ENCODE results near the gene B4GALNT1. TPM values are rescaled to one million over a fixed set of nuclear protein-coding genes. Genes with fewer than 3 reads are reported as not detected.

Gene B4GALNT1
- total RNA-seq, 4 donors from 2014 or later = 0.18 to 0.56 (median 0.23) TPM

DNA sequence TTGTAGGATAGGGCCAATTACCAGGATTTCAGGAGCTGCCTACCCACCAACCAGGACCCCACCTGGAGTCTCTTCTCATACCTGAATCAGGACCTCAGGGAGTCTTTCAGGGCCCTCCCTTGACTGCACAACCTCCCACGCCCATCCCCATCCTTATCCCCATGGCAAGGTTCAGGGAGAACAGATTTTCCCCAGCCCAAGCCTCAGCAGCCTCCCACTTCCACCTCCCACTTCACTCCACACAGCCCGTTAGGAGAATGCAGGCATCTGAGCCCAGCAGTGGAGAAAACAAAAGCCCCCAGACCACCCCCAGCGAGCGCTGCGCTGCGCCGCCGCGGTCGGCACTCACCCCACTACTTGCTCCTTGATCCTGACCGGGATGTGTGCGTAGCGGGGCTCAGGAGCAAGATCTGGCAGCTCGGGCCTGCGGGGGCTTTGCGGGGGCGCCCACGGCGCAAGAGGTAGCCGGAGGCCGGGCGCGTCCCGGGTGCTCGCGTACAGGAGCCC lies 1.4 kb downstream of the B4GALNT1 start:
- intact Hi-C loops (cut with DNase I) = no loop called here
- TF ChIP-seq, protein P1, sequence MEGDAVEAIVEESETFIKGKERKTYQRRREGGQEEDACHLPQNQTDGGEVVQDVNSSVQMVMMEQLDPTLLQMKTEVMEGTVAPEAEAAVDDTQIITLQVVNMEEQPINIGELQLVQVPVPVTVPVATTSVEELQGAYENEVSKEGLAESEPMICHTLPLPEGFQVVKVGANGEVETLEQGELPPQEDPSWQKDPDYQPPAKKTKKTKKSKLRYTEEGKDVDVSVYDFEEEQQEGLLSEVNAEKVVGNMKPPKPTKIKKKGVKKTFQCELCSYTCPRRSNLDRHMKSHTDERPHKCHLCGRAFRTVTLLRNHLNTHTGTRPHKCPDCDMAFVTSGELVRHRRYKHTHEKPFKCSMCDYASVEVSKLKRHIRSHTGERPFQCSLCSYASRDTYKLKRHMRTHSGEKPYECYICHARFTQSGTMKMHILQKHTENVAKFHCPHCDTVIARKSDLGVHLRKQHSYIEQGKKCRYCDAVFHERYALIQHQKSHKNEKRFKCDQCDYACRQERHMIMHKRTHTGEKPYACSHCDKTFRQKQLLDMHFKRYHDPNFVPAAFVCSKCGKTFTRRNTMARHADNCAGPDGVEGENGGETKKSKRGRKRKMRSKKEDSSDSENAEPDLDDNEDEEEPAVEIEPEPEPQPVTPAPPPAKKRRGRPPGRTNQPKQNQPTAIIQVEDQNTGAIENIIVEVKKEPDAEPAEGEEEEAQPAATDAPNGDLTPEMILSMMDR (IDR thresholded peaks at IDR 0.05) = no peak
- no peak for TF ChIP-seq POLR2A (IDR thresholded peaks at IDR 0.05)
- Histone ChIP-seq H3K4me3 (peak overlapping the region in 3 of 4 donors; percentile 49 to 70 (median 55)), H3K9me3 (no peaks in the 10 kb centered on the region), H3K36me3 (no peaks in the 10 kb centered on the region), H3K27me3 (peaks cover 12 to 93% (median 25%) of the 10 kb centered on the region in 4 donors), H3K4me1 (peaks cover 17 to 33% (median 19%) of the 10 kb centered on the region in 3 donors), H3K27ac (peak overlapping the region in 1 of 4 donors; percentile 28)
- no peak for DNase-seq
- WGBS, 2 donors = 60% methylated on average over 1 of the region's 26 CpGs; no CpG with 5 or more reads in 1 of the 2 donors

DNA sequence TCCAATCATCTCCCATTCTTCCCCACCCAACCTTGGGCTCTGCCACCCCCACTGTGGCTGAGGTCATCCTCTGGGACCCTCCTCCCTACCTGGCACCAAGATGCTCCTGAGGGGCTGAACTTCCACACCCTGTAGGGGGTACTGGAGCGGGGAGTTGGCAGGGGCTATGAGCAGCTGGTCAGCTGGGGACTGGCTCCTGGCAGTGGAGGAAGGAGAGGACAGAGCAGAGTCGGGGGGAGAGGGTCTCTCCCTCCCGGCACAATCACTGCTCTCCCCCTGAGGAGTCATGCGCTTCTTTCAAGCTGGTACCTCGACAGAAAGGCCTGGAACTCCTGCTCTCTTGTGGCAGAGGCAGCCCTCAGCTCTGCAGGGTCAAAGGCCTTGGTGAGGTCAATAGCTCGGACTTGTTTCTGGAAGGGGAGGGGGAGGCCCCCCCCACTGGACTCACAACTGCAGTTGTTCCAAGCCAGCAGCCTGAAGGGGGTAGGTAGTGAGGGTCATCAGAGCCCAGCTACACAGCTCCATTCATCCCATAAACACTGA lies 2.0 kb downstream of the B4GALNT1 start:
- 63 to 100% methylated on average over 1 to 3 of the region's 6 CpGs for WGBS, 2 donors
- H3K9me3 ChIP-seq = no peaks in the 10 kb centered on the region
- no peak overlapping the region for H3K27ac ChIP-seq
- no peak overlapping the region for H3K4me3 ChIP-seq
- DNase-seq = no peak
- H3K36me3 ChIP-seq = no peaks in the 10 kb centered on the region
- TF ChIP-seq POLR2A (IDR thresholded peaks at IDR 0.05) = no peak
- TF ChIP-seq, protein P1 (IDR thresholded peaks at IDR 0.05) = no peak
- peaks cover 17 to 33% (median 19%) of the 10 kb centered on the region in 3 donors for H3K4me1 ChIP-seq
- H3K27me3 ChIP-seq = peaks cover 12 to 93% (median 28%) of the 10 kb centered on the region in 4 donors
- intact Hi-C loops (cut with DNase I) = no loop called here

DNA sequence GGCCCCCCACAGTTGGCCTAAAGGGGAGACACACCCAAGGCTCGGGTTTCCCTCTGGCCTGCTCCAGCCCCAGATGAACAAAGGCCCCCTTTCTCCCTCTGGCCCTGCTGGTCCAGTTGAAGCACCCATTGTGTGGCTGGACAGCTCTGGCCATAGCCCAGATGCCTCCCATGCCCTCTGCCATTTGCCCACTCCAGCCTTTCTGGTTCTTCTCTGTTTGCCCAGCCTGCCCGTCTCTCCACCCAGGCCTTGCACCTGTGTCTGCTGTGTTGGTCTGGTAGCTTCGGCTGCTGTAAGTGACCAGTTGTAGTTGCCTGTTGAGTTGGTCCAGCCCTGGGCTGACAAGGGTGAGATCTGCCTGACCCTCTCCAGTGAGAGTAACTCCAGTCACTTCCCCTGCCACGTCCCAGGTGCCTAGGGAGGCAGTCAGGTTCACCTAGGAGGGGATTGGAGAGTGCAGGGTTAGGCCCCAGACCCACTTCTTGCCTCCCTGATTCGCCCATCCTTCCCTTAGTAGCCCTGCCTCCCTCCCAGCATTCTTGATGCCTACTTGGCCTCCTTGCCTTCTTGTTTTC lies 3.0 kb downstream of the B4GALNT1 start:
- WGBS, 2 donors = 80 to 89% methylated on average over 3 to 5 of the region's 5 CpGs
- intact Hi-C loops (cut with DNase I) = no loop called here
- peaks cover 12 to 93% (median 28%) of the 10 kb centered on the region in 4 donors for H3K27me3 ChIP-seq

DNA sequence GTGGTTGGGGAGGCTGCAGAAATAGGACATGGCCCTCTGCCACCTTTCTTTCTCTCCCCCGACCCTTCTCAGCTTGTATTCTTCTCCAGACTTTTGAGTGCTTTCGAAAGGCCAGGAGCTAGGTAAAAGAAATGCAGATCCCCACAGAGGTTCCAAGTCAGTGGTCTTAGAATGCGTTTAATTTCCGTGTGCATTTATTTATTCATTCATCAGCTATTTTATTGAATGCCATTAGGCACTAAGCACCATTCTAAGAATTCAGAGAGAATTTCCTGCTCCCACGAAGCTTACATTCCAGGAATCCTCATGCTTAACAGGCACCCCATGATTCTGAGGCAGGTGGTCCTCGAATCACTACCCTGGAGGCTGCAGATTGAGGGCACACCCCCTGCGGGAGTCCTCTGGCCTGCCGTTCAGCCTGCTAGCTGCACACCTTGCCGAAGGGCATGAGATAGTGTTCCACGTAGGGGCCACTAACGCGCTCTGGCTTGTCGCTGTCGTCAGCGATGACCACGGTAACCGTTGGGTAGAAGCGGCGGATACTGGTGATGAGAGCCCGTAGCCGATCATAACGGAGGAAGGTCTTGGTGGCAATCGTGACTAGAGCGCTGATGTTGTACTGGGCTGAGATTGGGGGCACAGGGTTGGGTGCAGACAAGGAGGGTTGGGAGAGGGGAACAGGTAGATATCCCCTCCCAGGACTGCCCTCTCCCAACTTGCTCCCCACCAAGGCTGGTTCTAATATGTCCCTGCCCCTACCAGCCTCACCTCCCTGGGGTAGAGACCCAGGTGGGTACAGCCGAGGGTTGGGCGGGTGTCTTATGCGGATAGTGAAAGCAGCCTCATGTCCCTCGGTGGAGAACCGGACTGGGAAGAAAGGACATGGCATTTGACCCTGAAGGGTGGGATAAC lies 4.5 kb downstream of the B4GALNT1 start:
- DNase-seq = no peak
- intact Hi-C loops (cut with DNase I) = no loop called here
- 60 to 74% methylated on average over 22 to 28 of the region's 29 CpGs for WGBS, 2 donors
- Histone ChIP-seq H3K36me3 (no peaks in the 10 kb centered on the region), H3K27ac (no peak overlapping the region), H3K4me1 (peaks cover 17 to 32% (median 18%) of the 10 kb centered on the region in 3 donors), H3K27me3 (peaks cover 12 to 100% (median 28%) of the 10 kb centered on the region in 4 donors), H3K9me3 (no peaks in the 10 kb centered on the region), H3K4me3 (no peak overlapping the region)
- TF ChIP-seq, protein P1 (IDR thresholded peaks at IDR 0.05) = no peak
- no peak for TF ChIP-seq POLR2A (IDR thresholded peaks at IDR 0.05)

More for the DNA sequence above, 3.0 kb downstream of the B4GALNT1 start:
- Histone ChIP-seq H3K27ac (no peak overlapping the region), H3K36me3 (no peaks in the 10 kb centered on the region), H3K4me3 (no peak overlapping the region), H3K9me3 (no peaks in the 10 kb centered on the region), H3K4me1 (peaks cover 17 to 33% (median 19%) of the 10 kb centered on the region in 3 donors)
- TF ChIP-seq POLR2A (IDR thresholded peaks at IDR 0.05) = no peak
- TF ChIP-seq, protein P1 (IDR thresholded peaks at IDR 0.05) = no peak
- DNase-seq = no peak

All from esophagus squamous epithelium (tissue), 5 donors.